ENCODE results near the gene TMEM184C.

TMEM184C gene

GRCh38 chr4:147617173-147617840, at the start of gene TMEM184C:
TMEM184C (plus strand) TSS chr4:147617397; CDS start chr4:147617957, 560 bp downstream.
- peak; percentile 96 to 97 for DNase-seq (ENCODE audit: low read depth in 1 of 2, low spot score in 1 of 2)

- DNase-seq (ENCODE audit: low read depth in 1 of 2, low spot score in 1 of 2), result no peak
Measured at GRCh38 chr4:147570616-147571015, 46.6 kb upstream of the TMEM184C start.

DNA sequence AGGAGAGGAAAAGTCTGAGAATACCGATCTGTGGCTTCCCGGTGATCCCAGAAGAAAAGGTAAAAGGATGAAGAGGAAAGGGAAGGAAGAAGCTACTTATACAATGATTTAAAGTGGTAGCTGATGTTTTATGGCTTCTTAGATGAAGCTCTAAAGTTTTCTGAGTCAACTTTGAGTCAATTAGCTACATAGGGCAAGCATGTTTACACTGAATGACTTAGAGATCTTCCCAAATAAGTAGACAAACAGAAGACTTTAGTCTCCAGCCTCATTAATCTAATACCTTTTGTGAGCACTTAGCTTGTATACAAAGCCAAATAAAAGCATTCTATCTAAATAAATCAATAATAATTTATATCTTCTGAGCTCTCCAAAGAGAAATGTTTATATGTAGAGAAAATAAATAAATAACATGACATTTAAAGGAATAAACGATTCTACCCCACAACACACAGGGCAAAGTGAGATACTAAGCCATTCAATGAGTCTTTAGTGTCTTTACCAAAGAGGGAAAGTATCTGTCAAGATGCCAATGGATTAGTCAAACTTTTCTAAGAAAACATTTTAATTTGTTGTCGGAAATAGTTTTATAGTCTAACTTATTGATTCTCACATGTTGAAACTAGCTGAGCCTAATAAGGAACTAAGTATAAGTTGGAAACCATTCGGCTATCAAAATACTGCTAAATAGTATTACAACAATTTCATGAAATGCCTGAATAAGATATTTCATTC, 46.0 kb upstream of the TMEM184C start:
- DNase-seq (ENCODE audit: low read depth in 1 of 2, low spot score in 1 of 2), result no peak

GRCh38 chr4:147576084-147576483, 41.1 kb upstream of the TMEM184C start:
- no peak for DNase-seq (ENCODE audit: low read depth in 1 of 2, low spot score in 1 of 2)

GRCh38 chr4:147578051-147578476, 39.1 kb upstream of the TMEM184C start:
- DNase-seq (ENCODE audit: low read depth in 1 of 2, low spot score in 1 of 2), result no peak

GRCh38 chr4:147578593-147578992, 38.6 kb upstream of the TMEM184C start:
- DNase-seq (ENCODE audit: low read depth in 1 of 2, low spot score in 1 of 2), result no peak

DNA sequence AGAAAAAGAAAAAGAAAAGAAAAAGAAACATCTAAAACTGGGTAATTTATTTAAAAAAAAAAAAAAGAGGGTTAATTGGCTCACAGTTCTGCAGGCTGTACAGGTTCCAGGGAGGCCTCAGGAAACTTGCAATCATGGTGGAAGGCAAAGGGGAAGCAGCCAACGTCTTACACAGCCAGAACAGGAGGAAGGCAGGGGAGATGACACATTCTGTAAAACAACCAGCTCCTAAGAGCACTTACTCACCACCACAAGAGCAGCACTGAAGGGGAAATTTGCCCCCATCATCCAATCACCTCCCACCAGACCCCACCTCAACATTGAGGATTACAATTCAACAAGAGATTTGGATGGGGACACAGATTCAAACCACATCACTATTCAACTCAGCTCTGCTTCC, 36.8 kb upstream of the TMEM184C start:
- no peak for DNase-seq (ENCODE audit: low read depth in 1 of 2, low spot score in 1 of 2)

- no peak for DNase-seq (ENCODE audit: low read depth in 1 of 2, low spot score in 1 of 2)
Measured at GRCh38 chr4:147581606-147582350, 35.4 kb upstream of the TMEM184C start.

DNA sequence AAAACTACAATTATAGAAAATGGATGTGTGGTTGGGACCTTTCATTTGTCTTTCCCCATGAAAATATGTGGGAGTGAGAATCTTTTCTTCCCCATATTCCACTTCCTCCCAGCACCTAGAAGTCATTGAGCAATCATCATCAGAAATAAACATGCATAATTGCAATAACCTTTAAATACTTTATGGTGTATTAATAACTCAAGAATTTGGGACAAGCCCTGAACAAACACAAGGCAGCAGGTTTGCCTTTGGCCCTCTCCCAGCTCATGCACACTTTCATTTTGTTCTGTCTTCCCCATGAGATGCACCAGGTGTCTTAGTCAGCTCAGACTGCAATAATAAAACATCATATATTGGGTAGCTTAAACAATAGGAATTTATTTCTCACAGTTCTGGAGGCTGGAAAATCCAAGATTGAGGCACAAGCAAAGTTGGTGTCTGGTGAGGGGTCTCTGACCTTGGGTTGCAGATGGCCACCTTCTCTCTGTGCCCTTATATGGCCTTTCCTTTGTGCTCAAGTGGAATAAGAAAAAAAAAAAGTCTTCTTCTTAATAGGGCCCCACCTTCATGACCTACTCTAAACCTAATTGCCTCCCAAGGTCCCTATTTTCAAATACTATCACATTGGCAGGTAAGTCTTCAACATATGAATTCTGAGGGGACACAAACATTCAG, 34.7 kb upstream of the TMEM184C start:
- no peak for DNase-seq (ENCODE audit: low read depth in 1 of 2, low spot score in 1 of 2)

- DNase-seq (ENCODE audit: low read depth in 1 of 2, low spot score in 1 of 2), result no peak
Measured at GRCh38 chr4:147583876-147584275, 33.3 kb upstream of the TMEM184C start.

GRCh38 chr4:147586032-147586431, 31.2 kb upstream of the TMEM184C start:
- DNase-seq (ENCODE audit: low read depth in 1 of 2, low spot score in 1 of 2), result no peak

DNA sequence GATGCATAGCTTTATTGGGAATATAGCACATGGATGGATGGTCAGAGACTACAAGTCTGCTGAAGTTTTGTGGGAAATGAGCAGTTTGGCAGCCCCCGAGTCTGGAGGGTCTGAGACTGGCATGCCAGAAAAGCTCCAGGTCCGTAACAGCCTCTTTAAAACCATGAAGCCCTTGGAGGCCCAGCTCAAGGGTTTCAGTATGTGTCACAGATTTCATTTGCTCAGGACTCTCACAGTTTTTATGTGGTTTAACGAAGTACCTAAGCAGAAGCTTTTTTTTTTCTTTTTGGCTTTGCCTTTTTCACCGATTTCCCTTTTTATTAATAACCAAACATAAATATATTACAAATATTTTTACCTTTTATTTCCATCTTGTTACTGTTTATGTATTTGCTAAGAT, 30.6 kb upstream of the TMEM184C start:
- DNase-seq (ENCODE audit: low read depth in 1 of 2, low spot score in 1 of 2), result no peak

GRCh38 chr4:147587041-147587440, 30.2 kb upstream of the TMEM184C start:
- DNase-seq (ENCODE audit: low read depth in 1 of 2, low spot score in 1 of 2), result no peak

GRCh38 chr4:147589586-147589985, 27.6 kb upstream of the TMEM184C start:
- DNase-seq (ENCODE audit: low read depth in 1 of 2, low spot score in 1 of 2), result no peak

DNA sequence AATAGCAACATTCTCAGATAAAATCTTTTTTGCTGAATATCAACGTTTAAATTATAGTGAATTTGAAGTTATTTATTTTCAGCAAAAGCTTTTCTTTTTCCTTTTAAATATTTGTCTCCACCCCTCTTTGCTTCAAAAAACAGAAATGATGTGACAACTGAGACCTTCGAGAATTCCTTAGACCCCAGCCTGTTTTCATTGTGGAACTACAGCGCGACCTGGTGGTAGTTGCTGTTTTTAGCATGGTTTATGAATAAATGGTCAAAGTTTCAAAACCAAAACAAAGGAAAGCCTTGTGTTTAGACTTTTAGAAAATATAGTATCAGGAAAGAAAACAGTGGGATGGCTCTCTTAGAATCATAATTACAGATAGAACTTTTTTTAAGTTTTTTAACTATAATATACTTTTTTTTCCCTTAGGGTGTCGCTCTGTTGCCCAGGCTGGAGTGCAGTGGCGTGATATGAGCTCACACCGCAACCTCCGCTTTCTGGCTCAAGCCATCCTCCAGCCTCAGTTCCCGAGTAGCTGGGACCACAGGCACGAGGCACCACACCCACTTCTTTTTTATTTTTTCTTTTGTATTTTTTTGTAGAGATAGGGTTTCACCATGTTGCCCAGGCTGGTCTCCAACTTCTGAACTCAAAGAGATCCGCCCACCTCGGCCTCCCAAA, 26.8 kb upstream of the TMEM184C start:
- DNase-seq (ENCODE audit: low read depth in 1 of 2, low spot score in 1 of 2), result no peak

DNA sequence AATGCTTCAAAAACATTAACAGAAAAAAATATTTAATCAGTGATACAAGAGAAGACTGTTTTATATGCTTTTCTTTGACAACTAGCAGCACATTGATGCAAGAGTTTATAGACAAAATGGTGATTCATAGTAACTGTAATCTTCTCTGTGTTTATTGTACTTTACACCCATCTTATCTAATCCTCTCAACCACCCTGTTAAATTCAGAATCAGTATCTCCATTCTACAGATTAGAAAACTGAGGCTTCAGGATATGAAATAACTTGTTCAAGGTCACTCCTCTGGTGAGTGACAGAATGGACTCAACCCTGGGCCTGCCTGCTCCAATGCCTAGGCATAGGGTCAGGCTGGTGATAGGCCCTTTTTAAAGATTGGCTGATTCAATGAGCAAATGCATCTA, 26.1 kb upstream of the TMEM184C start:
- DNase-seq (ENCODE audit: low read depth in 1 of 2, low spot score in 1 of 2), result no peak

GRCh38 chr4:147594107-147594506, 23.1 kb upstream of the TMEM184C start:
- DNase-seq (ENCODE audit: low read depth in 1 of 2, low spot score in 1 of 2), result no peak

GRCh38 chr4:147594578-147594977, 22.6 kb upstream of the TMEM184C start:
- no peak for DNase-seq (ENCODE audit: low read depth in 1 of 2, low spot score in 1 of 2)

DNA sequence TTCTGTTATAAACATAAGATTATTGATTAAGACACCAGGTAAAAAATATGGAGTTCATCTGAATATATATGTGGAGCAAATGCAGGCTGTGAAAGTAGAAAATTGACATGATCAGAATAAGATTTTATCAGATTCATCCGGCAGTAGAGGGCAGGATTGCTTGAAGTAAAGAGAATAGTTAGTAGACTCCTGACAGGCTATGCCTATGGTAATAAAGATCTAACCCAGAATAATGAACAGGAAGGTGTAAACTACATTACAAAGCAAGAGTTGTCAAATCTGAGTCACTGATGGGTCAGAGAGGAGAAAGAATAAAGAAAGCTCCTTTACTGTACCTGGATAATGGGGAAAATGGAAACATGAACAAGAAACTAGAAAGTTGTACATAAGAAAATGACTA, 20.8 kb upstream of the TMEM184C start:
- no peak for DNase-seq (ENCODE audit: low read depth in 1 of 2, low spot score in 1 of 2)

- DNase-seq (ENCODE audit: low read depth in 1 of 2, low spot score in 1 of 2), result no peak
Measured at GRCh38 chr4:147596981-147597380, 20.2 kb upstream of the TMEM184C start.

GRCh38 chr4:147597561-147597960, 19.6 kb upstream of the TMEM184C start:
- DNase-seq (ENCODE audit: low read depth in 1 of 2, low spot score in 1 of 2), result no peak

All from activated T-helper 1 cell treated with anti-CD3 and anti-CD28 coated beads, Interleukin-2, amount 50 U/mL, for 16 hours (primary cell).